Naive thymus-derived CD8-positive, alpha-beta T cell (primary cell): ENCODE measurements around the gene ATP13A3. TPM values are rescaled to one million over a fixed set of nuclear protein-coding genes. Genes with fewer than 3 reads are reported as not detected.

Experiments used
- ATAC-seq, 2 donors: fragments of 150-1000 bp; cut with Tn5 transposase in 1 of 2; sonication (Bioruptor Pico), chemical (Tn5 transposase) in 1 of 2; 1 replicate in 1 of 2; 2 replicates in 1 of 2; pipeline ENCODE4 v1.10.0; 2021; ENCODE audit warnings: mild to moderate bottlenecking in 2 of 2, moderate library complexity in 2 of 2
- POLR2A ChIA-PET: fragments of 350-600 bp; sonication (Branson Sonifier 250); formaldehyde crosslinking; loops from one replicate; lab custom pipeline; 2021; ENCODE audit warnings: antibody characterized with exemption; lab: Charles Lee
- DNase-seq, 10 donors: peaks; one replicate each; pipeline versions ENCODE4 v3.0.0 to v3.0.0-alpha.2; 2020 to 2022
- H3K27ac Mint-ChIP-seq, 10 donors: one replicate each; pipeline ENCODE4 v1.8.0; 2020 to 2022; ENCODE audit warnings: mild to moderate bottlenecking in 10 of 10, mixed read lengths in 10 of 10, moderate library complexity in 4 of 10, inconsistent platforms in 1 of 10
- H3K27me3 Mint-ChIP-seq, 5 donors: one replicate each; pipeline ENCODE4 v1.8.0; 2021 to 2022; ENCODE audit warnings: mixed read lengths in 5 of 5
- H3K36me3 Mint-ChIP-seq, 3 donors: one replicate each; pipeline ENCODE4 v1.8.0; 2020 to 2022; ENCODE audit warnings: mixed read lengths in 3 of 3, mild to moderate bottlenecking in 2 of 3, inconsistent platforms in 1 of 3
- H3K4me1 Mint-ChIP-seq, 4 donors: one replicate each; pipeline ENCODE4 v1.8.0; 2021 to 2022; ENCODE audit warnings: mixed read lengths in 4 of 4
- H3K4me3 Mint-ChIP-seq, 10 donors: one replicate each; pipeline ENCODE4 v1.8.0; 2020 to 2022; ENCODE audit warnings: mild to moderate bottlenecking in 10 of 10, mixed read lengths in 10 of 10, moderate library complexity in 6 of 10, inconsistent platforms in 1 of 10
- H3K9me3 Mint-ChIP-seq, 9 donors: one replicate each; pipeline ENCODE4 v1.8.0; 2020 to 2022; ENCODE audit warnings: mixed read lengths in 9 of 9, mild to moderate bottlenecking in 3 of 9, inconsistent platforms in 1 of 9, moderate library complexity in 1 of 9
- polyA plus RNA-seq, 3 donors: library from polyadenylated mRNA; unstranded; fragments of 300-500 nt; fragmentation: Illumina TruSeq; gene quantifications; one replicate each; pipeline ENCODE4 v1.2.3, GENCODE V29; 2021
- total RNA-seq, 8 experiments: library from RNA in 2 of 8; stranded (reverse) in 2 of 8; gene quantifications; one replicate each; pipeline ENCODE4 v1.2.3 and lab custom pipeline; 2021 to 2026

The ATP13A3 gene
- total and polyA plus RNA-seq, 5 experiments from 2014 or later = 5.9 to 53.8 (median 13.2) TPM

GRCh38 chr3:194354315-194354714, 132.5 kb downstream of the ATP13A3 start:
- Mint-ChIP-seq H3K4me1 (peaks cover 3 to 6% (median 4%) of the 10 kb centered on the region in 4 donors), H3K27me3 (peaks cover 0 to 11% (median 4%) of the 10 kb centered on the region in 5 donors), H3K9me3 (no peaks in the 10 kb centered on the region), H3K27ac (no peak overlapping the region), H3K4me3 (no peak overlapping the region), H3K36me3 (no peaks in the 10 kb centered on the region)
- POLR2A ChIA-PET = no interaction called here
- DNase-seq = no peak
- ATAC-seq = no peak

Other genes starting within 250 kb of the ATP13A3 start
- gene CPN2, start 135.7 kb downstream of the ATP13A3 start, total RNA-seq = not detected
- not detected for gene CPN2, start 135.7 kb downstream of the ATP13A3 start, polyA plus RNA-seq
- not detected for gene LRRC15, start 117.3 kb downstream of the ATP13A3 start, total RNA-seq
- not detected for gene LRRC15, start 117.3 kb downstream of the ATP13A3 start, polyA plus RNA-seq
- gene GP5, start 87.7 kb downstream of the ATP13A3 start, total RNA-seq = 10 to 100 TPM; 12.2 to 12.8 TPM
- 1 to 10 TPM; 4.2 to 9.5 (median 5.5) TPM for gene GP5, start 87.7 kb downstream of the ATP13A3 start, polyA plus RNA-seq
- gene TMEM44, start 146.4 kb upstream of the ATP13A3 start, total RNA-seq = 1 to 10 TPM; 3.4 to 4.6 TPM
- 1 to 10 TPM in 2 of 3 donors, under 1 TPM in 1; 0.14 to 2.0 (median 1.6) TPM for gene TMEM44, start 146.4 kb upstream of the ATP13A3 start, polyA plus RNA-seq
- 10 to 100 TPM; 87.7 to 97.5 TPM for gene LSG1, start 185.2 kb upstream of the ATP13A3 start, total RNA-seq
- 10 to 100 TPM; 23.0 to 42.8 (median 24.8) TPM for gene LSG1, start 185.2 kb upstream of the ATP13A3 start, polyA plus RNA-seq
- gene FAM43A, start 198.9 kb upstream of the ATP13A3 start, total RNA-seq = 1 to 10 TPM; 3.5 to 3.8 TPM
- gene FAM43A, start 198.9 kb upstream of the ATP13A3 start, polyA plus RNA-seq = 1 to 10 TPM in 1 of 3 donors, under 1 TPM in 2; 0.40 to 1.1 (median 0.53) TPM